GM12878 (cell line): ENCODE results near the gene PLEKHA6. TPM values are rescaled to one million over a fixed set of nuclear protein-coding genes. Genes with fewer than 3 reads are reported as not detected.

Experiments
- ATAC-seq: fragments of 200-7000 bp; cut with Tn5 transposase; 3 replicates; pipeline ENCODE4 v1.9.1; 2020; ENCODE audit warnings: mild to moderate bottlenecking, moderate library complexity
- BruUV-seq: library from RNA; stranded (reverse); fragments of 400-500 nt; replicated peaks from 2 replicates; lab custom pipeline; 2021; lab: Mats Ljungman, UMichigan
- CTCF ChIA-PET: fragments of 300-600 bp; sonication (Branson Sonifier 250); formaldehyde crosslinking; extraction: SDS; loops from one replicate; lab custom pipeline; 2021; ENCODE audit warnings: inconsistent platforms; lab: Yijun Ruan, JAX
- POLR2A ChIA-PET: fragments of 350-600 bp; formaldehyde crosslinking; extraction: SDS; loops from one replicate; lab custom pipeline; 2021; ENCODE audit warnings: inconsistent platforms; lab: Charles Lee
- RAD21 ChIA-PET: fragments of 300-600 bp; sonication (Branson Sonifier 250); formaldehyde crosslinking; loops from one replicate; lab custom pipeline; 2023; ENCODE audit warnings: antibody characterized with exemption; ENCODE audit not compliant: unreplicated experiment; lab: Charles Lee
- SMC1A ChIA-PET: fragments of 300-600 bp; sonication (Branson Sonifier 250); formaldehyde crosslinking; loops from one replicate; lab custom pipeline; 2023; ENCODE audit not compliant: unreplicated experiment, uncharacterized antibody; lab: Charles Lee
- DNase-seq: peaks from one replicate; pipeline ENCODE4 v3.0.0-alpha.2; 2011; ENCODE audit warnings: low read depth, low spot score
- FAIRE-seq: peaks from 3 replicates; lab custom pipeline; 2011; peaks lifted over from hg19 to GRCh38; lab: Jason Lieb, UNC
- H2AFZ ChIP-seq: 2 replicates; pipeline ENCODE4 v1.6.0; 2011; ENCODE audit warnings: low read depth, low read length, control low read depth; ENCODE audit not compliant: control insufficient read depth
- H3K27ac ChIP-seq: 2 replicates; pipeline ENCODE4 v1.5.1; 2011; ENCODE audit warnings: control low read depth; ENCODE audit not compliant: control insufficient read depth, insufficient read depth
- H3K27me3 ChIP-seq, 2 experiments: replicated peaks in 1 of 2; 2 replicates each; pipeline versions ENCODE4 v1.6.0 to v1.6.1; 2011; ENCODE audit warnings: low read length in 1 of 2; ENCODE audit not compliant: control insufficient read depth in 2 of 2, insufficient read depth in 2 of 2
- H3K36me3 ChIP-seq, 2 experiments: 2 replicates each; pipeline ENCODE4 v1.5.1; 2011; ENCODE audit warnings: low read length in 1 of 2; ENCODE audit not compliant: control insufficient read depth in 2 of 2, insufficient read depth in 2 of 2
- H3K4me1 ChIP-seq: 2 replicates; pipeline ENCODE4 v1.6.1; 2011; ENCODE audit warnings: mild to moderate bottlenecking, low read length, moderate library complexity, mixed read lengths; ENCODE audit not compliant: control insufficient read depth, insufficient read depth
- H3K4me2 ChIP-seq: 2 replicates; pipeline ENCODE4 v1.6.0; 2011; ENCODE audit warnings: control low read depth; ENCODE audit not compliant: control insufficient read depth, insufficient read depth
- H3K4me3 ChIP-seq: fragments of 200-600 bp; sonication (generic); 2 replicates; pipeline ENCODE4 v1.5.1; 2016
- H3K79me2 ChIP-seq: 2 replicates; pipeline ENCODE4 v1.6.0; 2011; ENCODE audit warnings: low read length; ENCODE audit not compliant: control insufficient read depth, insufficient read depth
- H3K9ac ChIP-seq: 2 replicates; pipeline ENCODE4 v1.8.0; 2011; ENCODE audit warnings: low read length, control low read depth, mixed read lengths; ENCODE audit not compliant: control insufficient read depth, insufficient read depth
- H3K9me3 ChIP-seq: replicated peaks from 3 replicates; pipeline ENCODE4 v1.5.1; 2011; ENCODE audit warnings: mild to moderate bottlenecking, low read length; ENCODE audit not compliant: control insufficient read depth, insufficient read depth
- H4K20me1 ChIP-seq: 2 replicates; pipeline ENCODE4 v1.6.0; 2011; ENCODE audit not compliant: control insufficient read depth, insufficient read depth
- ETV6 ChIP-seq, 2 experiments: fragments of 450-650 bp in 1 of 2; IDR thresholded peaks in 1 of 2; conservative IDR thresholded peaks in 1 of 2; 2 replicates each; pipeline ENCODE4 v1.6.1; 2014; ENCODE audit warnings: antibody characterized with exemption in 1 of 2, borderline replicate concordance in 1 of 2, low read depth in 1 of 2, mild to moderate bottlenecking in 1 of 2, moderate library complexity in 1 of 2
- KAT2A ChIP-seq: conservative IDR thresholded peaks from 2 replicates; pipeline ENCODE4 v1.6.1; 2011; ENCODE audit warnings: low read depth, low read length; ENCODE audit not compliant: control insufficient read depth
- SMARCA5 ChIP-seq: fragments of 450-650 bp; IDR thresholded peaks from 2 replicates; pipeline ENCODE4 v1.6.1; 2017; ENCODE audit warnings: mild to moderate bottlenecking
- SRF ChIP-seq, 2 experiments: IDR thresholded peaks; 2 replicates each; pipeline ENCODE4 v1.6.1; 2011; ENCODE audit warnings: low read depth in 2 of 2, low read length in 2 of 2, mild to moderate bottlenecking in 1 of 2, moderate library complexity in 1 of 2
- WGBS: methylation state at CpG from one replicate; pipeline ENCODE4 v1.1.6; 2016; ENCODE audit warnings: low lambda C conversion rate; ENCODE audit not compliant: insufficient replicate concordance, insufficient coverage; ENCODE audit errors: missing lambda C conversion rate; 5-methylcytosine and 5-hydroxymethylcytosine counted together
- in situ Hi-C: fragments of 300-500 bp; cut with MboI; formaldehyde crosslinking; loops from 9 replicates; pipeline ENCODE4 v1.14.3; 2018; ENCODE audit warnings: mixed read lengths
- intact Hi-C: fragments of 100-400 bp; cut with micrococcal nuclease; formaldehyde crosslinking; loops from one replicate; pipeline ENCODE4 v1.14.2; 2022; ENCODE audit not compliant: unreplicated experiment
- polyA plus RNA-seq, 11 experiments: library from polyadenylated mRNA; depleted of rRNA in 4 of 11; unstranded in 6 of 11; stranded (reverse) in 5 of 11; fragments of >200 nt; fragmentation: Nextera tagmentation in 4 of 11; fragmentation: Illumina TruSeq in 1 of 11; extraction: Ambion mirVana in 4 of 11; extraction: Trizol in 1 of 11; gene quantifications; 1 replicate in 1 of 11; 2 replicates in 10 of 11; pipeline versions ENCODE4 v1.2.1 to v1.2.3, GENCODE V29; 2011 to 2016; ENCODE audit warnings: inconsistent platforms in 2 of 11, missing spikeins in 2 of 11, low read depth in 1 of 11
- total RNA-seq, 4 experiments: library from RNA; depleted of rRNA in 3 of 4; stranded (reverse); fragments of >200 nt in 3 of 4; fragmentation: Illumina TruSeq in 1 of 4; extraction: Trizol in 1 of 4; gene quantifications; 2 replicates each; pipeline versions ENCODE4 v1.2.1 to v1.2.3, GENCODE V29; 2013 to 2021
- TF ChIP-seq, protein P1 (sequence below): fragments of 150-350 bp; IDR thresholded peaks from 2 replicates; pipeline ENCODE4 v1.6.1; 2016; ENCODE audit warnings: low read depth, low read length
- TF ChIP-seq, protein P2 (sequence below): fragments of 450-650 bp; IDR thresholded peaks from 2 replicates; pipeline ENCODE4 v1.6.1; 2017; ENCODE audit warnings: borderline replicate concordance
- TF ChIP-seq, protein P3 (sequence below): fragments of 450-650 bp; IDR thresholded peaks from 2 replicates; pipeline ENCODE4 v1.6.1; 2016; ENCODE audit warnings: mild to moderate bottlenecking

PLEKHA6 gene
- total and polyA plus RNA-seq, 10 of the 15 experiments (the other 5 are each of a cell fraction or from before 2014, with no cell fraction given): 0.04 to 0.81 (median 0.19) TPM; not detected in 4

DNA sequence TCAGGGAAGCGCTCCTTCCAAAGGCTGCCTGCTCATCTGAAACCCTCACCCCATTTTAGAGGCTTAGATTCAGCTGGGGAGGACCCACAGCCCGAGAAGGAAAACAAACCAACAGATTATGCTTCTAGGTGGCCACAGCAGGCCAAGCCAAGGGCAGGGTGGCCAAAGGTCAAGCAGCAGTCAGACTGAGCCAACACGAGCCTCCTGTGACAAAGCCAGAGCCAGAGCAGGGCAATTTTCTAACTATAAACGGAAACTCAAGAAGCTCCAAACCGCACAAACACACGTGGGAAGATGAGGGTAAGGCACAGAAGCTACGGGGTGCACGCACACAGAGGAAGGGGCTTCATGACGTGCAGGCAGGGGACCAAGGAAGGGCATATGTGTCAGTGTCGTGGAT lies 64.1 kb downstream of the PLEKHA6 start:
- ChIA-PET POLR2A (no interaction called here), RAD21 (no interaction called here), SMC1A (interaction anchor here (0.9 to 1.7 kb wide), 3 partner anchors 8 to 106 kb away, joined by 3 to 7 read pairs (median 3); no protein-coding TSS in a partner anchor), CTCF (interaction anchor here (0.8 to 1.4 kb wide), 4 partner anchors 11 to 37 kb away, joined by 3 to 5 read pairs (median 4); no protein-coding TSS in a partner anchor)
- in situ Hi-C loops (no loop called here), intact Hi-C loops (no loop called here)
- Histone ChIP-seq H3K4me2 (no peak overlapping the region), H3K4me1 (no peaks in the 10 kb centered on the region), H3K9ac (no peak overlapping the region), H3K9me3 (no peaks in the 10 kb centered on the region), H3K79me2 (no peaks in the 10 kb centered on the region), H3K36me3 (no peaks in the 10 kb centered on the region), H3K27ac (no peak overlapping the region), H3K27me3 (peaks cover 3 to 6% of the 10 kb centered on the region in 2 experiments; a peak in 3 of 4 replicates), H2AFZ (no peak overlapping the region), H3K4me3 (no peak overlapping the region), H4K20me1 (no peaks in the 10 kb centered on the region; the same call in 1 of the 2 replicates)
- 9% methylated on average over 10 of the region's 10 CpGs for WGBS
- FAIRE-seq: no peak
- no peak for DNase-seq
- BruUV-seq: no TSS peak
- no peak for TF ChIP-seq KAT2A
- ATAC-seq: peak; percentile 31; the same call in 2 of the 3 replicates

DNA sequence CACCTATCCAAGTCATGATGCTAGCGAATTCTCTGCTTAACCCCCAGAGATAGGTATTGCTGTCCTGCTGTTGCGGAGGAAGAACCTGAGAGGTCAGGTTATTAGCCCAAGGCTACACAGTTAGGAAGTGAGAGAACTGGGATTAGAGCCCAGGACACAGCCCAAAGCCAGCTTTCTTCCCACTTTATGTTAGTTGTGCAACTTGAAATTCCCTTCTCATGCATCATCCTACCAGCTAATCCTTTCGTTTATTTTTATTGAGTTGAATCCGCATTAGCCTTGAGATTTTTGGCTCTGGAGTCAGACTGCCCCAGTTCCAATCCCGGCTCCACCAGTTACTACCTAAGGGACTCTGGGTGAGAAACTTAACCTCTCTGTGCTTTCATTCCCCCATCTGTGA lies 65.4 kb downstream of the PLEKHA6 start:
- H3K27me3 ChIP-seq: peaks cover 3 to 6% of the 10 kb centered on the region in 2 experiments; a peak in 3 of 4 replicates
- in situ Hi-C loops: no loop called here
- H2AFZ ChIP-seq: no peak overlapping the region
- BruUV-seq: no TSS peak
- ATAC-seq: no peak
- H3K36me3 ChIP-seq: no peaks in the 10 kb centered on the region
- H3K4me3 ChIP-seq: no peak overlapping the region
- DNase-seq: no peak
- H3K4me2 ChIP-seq: no peak overlapping the region
- H3K79me2 ChIP-seq: no peaks in the 10 kb centered on the region
- no peak overlapping the region for H3K9ac ChIP-seq
- no peaks in the 10 kb centered on the region for H3K4me1 ChIP-seq
- CTCF ChIA-PET: no interaction called here
- WGBS: 30% methylated on average over 5 of the region's 5 CpGs
- intact Hi-C loops: no loop called here
- FAIRE-seq: no peak
- no peak overlapping the region for H3K27ac ChIP-seq
- no peaks in the 10 kb centered on the region; the same call in 1 of the 2 replicates for H4K20me1 ChIP-seq
- POLR2A ChIA-PET: no interaction called here
- no peaks in the 10 kb centered on the region for H3K9me3 ChIP-seq
- RAD21 ChIA-PET: no interaction called here
- SMC1A ChIA-PET: no interaction called here
- TF ChIP-seq ETV6 (conservative IDR thresholded peaks at IDR 0.05 in 1 of 2, IDR thresholded peaks at IDR 0.05 in 1 of 2; ENCODE audit: borderline replicate concordance in 1 of 2, low read depth in 1 of 2) (no peak), SRF (IDR thresholded peaks at IDR 0.05; ENCODE audit: low read depth in 2 of 2, low read length in 2 of 2) (no peak), SMARCA5 (no peak)
- TF ChIP-seq, protein P1, sequence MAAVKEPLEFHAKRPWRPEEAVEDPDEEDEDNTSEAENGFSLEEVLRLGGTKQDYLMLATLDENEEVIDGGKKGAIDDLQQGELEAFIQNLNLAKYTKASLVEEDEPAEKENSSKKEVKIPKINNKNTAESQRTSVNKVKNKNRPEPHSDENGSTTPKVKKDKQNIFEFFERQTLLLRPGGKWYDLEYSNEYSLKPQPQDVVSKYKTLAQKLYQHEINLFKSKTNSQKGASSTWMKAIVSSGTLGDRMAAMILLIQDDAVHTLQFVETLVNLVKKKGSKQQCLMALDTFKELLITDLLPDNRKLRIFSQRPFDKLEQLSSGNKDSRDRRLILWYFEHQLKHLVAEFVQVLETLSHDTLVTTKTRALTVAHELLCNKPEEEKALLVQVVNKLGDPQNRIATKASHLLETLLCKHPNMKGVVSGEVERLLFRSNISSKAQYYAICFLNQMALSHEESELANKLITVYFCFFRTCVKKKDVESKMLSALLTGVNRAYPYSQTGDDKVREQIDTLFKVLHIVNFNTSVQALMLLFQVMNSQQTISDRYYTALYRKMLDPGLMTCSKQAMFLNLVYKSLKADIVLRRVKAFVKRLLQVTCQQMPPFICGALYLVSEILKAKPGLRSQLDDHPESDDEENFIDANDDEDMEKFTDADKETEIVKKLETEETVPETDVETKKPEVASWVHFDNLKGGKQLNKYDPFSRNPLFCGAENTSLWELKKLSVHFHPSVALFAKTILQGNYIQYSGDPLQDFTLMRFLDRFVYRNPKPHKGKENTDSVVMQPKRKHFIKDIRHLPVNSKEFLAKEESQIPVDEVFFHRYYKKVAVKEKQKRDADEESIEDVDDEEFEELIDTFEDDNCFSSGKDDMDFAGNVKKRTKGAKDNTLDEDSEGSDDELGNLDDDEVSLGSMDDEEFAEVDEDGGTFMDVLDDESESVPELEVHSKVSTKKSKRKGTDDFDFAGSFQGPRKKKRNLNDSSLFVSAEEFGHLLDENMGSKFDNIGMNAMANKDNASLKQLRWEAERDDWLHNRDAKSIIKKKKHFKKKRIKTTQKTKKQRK: no peak
- TF ChIP-seq, protein P2, sequence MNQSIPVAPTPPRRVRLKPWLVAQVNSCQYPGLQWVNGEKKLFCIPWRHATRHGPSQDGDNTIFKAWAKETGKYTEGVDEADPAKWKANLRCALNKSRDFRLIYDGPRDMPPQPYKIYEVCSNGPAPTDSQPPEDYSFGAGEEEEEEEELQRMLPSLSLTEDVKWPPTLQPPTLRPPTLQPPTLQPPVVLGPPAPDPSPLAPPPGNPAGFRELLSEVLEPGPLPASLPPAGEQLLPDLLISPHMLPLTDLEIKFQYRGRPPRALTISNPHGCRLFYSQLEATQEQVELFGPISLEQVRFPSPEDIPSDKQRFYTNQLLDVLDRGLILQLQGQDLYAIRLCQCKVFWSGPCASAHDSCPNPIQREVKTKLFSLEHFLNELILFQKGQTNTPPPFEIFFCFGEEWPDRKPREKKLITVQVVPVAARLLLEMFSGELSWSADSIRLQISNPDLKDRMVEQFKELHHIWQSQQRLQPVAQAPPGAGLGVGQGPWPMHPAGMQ: no peak
- TF ChIP-seq, protein P3, sequence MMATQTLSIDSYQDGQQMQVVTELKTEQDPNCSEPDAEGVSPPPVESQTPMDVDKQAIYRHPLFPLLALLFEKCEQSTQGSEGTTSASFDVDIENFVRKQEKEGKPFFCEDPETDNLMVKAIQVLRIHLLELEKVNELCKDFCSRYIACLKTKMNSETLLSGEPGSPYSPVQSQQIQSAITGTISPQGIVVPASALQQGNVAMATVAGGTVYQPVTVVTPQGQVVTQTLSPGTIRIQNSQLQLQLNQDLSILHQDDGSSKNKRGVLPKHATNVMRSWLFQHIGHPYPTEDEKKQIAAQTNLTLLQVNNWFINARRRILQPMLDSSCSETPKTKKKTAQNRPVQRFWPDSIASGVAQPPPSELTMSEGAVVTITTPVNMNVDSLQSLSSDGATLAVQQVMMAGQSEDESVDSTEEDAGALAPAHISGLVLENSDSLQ: no peak
